Measurements from ENCODE around the gene NEGR1.

DNA sequence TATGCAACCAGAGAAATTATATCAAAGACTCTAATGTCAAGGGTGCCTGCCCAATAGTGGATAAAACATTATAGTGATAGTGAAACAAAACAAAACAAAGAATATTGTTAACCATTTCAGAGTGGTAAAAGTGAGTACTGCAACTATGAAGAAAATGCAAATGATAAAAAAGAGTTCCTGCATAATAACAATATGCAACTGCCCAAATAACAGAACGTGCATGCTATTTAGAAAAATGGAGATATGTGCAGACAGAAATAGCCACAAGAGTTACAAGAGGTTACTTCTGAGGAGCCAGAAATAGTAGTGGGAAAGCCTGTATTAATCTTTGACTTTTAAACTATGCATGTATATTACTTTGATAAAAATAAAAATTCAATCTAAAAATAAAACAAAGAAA lies 302.5 kb downstream of the NEGR1 start:
- TF ChIP-seq, protein P1, sequence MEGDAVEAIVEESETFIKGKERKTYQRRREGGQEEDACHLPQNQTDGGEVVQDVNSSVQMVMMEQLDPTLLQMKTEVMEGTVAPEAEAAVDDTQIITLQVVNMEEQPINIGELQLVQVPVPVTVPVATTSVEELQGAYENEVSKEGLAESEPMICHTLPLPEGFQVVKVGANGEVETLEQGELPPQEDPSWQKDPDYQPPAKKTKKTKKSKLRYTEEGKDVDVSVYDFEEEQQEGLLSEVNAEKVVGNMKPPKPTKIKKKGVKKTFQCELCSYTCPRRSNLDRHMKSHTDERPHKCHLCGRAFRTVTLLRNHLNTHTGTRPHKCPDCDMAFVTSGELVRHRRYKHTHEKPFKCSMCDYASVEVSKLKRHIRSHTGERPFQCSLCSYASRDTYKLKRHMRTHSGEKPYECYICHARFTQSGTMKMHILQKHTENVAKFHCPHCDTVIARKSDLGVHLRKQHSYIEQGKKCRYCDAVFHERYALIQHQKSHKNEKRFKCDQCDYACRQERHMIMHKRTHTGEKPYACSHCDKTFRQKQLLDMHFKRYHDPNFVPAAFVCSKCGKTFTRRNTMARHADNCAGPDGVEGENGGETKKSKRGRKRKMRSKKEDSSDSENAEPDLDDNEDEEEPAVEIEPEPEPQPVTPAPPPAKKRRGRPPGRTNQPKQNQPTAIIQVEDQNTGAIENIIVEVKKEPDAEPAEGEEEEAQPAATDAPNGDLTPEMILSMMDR (conservative IDR thresholded peaks at IDR 0.05), result no peak
- TF ChIP-seq EZH2 (IDR thresholded peaks at IDR 0.05; ENCODE audit: low read depth), result no peak

Measured in PC-9 (cell line).